BE2C (cell line): ENCODE measurements around the gene HASPIN.

Experiments used
- DNase-seq: peaks from one replicate; pipeline ENCODE4 v3.0.0-alpha.2; 2020
- H3K27me3 ChIP-seq: fragments of 250-450 bp; sonication (Bioruptor Pico); 2 replicates; pipeline ENCODE4 v1.5.1; 2020; ENCODE audit warnings: mild to moderate bottlenecking
- H3K36me3 ChIP-seq: fragments of 250-450 bp; sonication (Bioruptor Pico); 2 replicates; pipeline ENCODE4 v1.5.1; 2020; ENCODE audit warnings: mild to moderate bottlenecking
- H3K4me1 ChIP-seq: fragments of 250-450 bp; sonication (Bioruptor Pico); 2 replicates; pipeline ENCODE4 v1.5.1; 2020
- H3K4me3 ChIP-seq: 2 replicates; pipeline ENCODE4 v1.5.1; 2011; ENCODE audit warnings: low read depth, low read length
- H3K9me3 ChIP-seq: fragments of 250-450 bp; sonication (Bioruptor Pico); 2 replicates; pipeline ENCODE4 v1.5.1; 2020
- CTCF ChIP-seq: IDR thresholded peaks from 2 replicates; pipeline ENCODE4 v1.5.1; 2012; ENCODE audit warnings: mild to moderate bottlenecking, low read depth, low read length

HASPIN gene

GRCh38 chr17:3750296-3750695 lies 26.6 kb downstream of the HASPIN start:
- no peak for TF ChIP-seq CTCF
- no peak for DNase-seq
- no peaks in the 10 kb centered on the region for H3K9me3 ChIP-seq

GRCh38 chr17:3750926-3751325 lies 27.2 kb downstream of the HASPIN start:
- H3K36me3 ChIP-seq: no peaks in the 10 kb centered on the region
- no peaks in the 10 kb centered on the region for H3K9me3 ChIP-seq
- H3K4me3 ChIP-seq: no peak overlapping the region
- no peak for TF ChIP-seq CTCF
- DNase-seq: no peak
- H3K27me3 ChIP-seq: no peaks in the 10 kb centered on the region
- H3K4me1 ChIP-seq: no peaks in the 10 kb centered on the region

More at GRCh38 chr17:3750296-3750695, 26.6 kb downstream of the HASPIN start:
- no peak overlapping the region for H3K4me3 ChIP-seq
- no peaks in the 10 kb centered on the region for H3K36me3 ChIP-seq
- no peaks in the 10 kb centered on the region for H3K27me3 ChIP-seq
- no peaks in the 10 kb centered on the region for H3K4me1 ChIP-seq

GRCh38 chr17:3751836-3752235 lies 28.1 kb downstream of the HASPIN start:
- Histone ChIP-seq H3K4me1 (no peaks in the 10 kb centered on the region), H3K27me3 (no peaks in the 10 kb centered on the region), H3K9me3 (no peaks in the 10 kb centered on the region), H3K4me3 (no peak overlapping the region), H3K36me3 (no peaks in the 10 kb centered on the region)
- DNase-seq: no peak
- TF ChIP-seq CTCF: no peak

- Histone ChIP-seq H3K4me3 (no peak overlapping the region), H3K36me3 (no peaks in the 10 kb centered on the region), H3K4me1 (no peaks in the 10 kb centered on the region), H3K27me3 (no peaks in the 10 kb centered on the region), H3K9me3 (no peaks in the 10 kb centered on the region)
- no peak for TF ChIP-seq CTCF
- no peak for DNase-seq
Observed at GRCh38 chr17:3753624-3754023, 29.9 kb downstream of the HASPIN start.

- H3K9me3 ChIP-seq: no peaks in the 10 kb centered on the region
- no peaks in the 10 kb centered on the region for H3K4me1 ChIP-seq
- no peak for DNase-seq
- TF ChIP-seq CTCF: no peak
- no peaks in the 10 kb centered on the region for H3K36me3 ChIP-seq
- no peak overlapping the region for H3K4me3 ChIP-seq
- no peaks in the 10 kb centered on the region for H3K27me3 ChIP-seq
Observed at GRCh38 chr17:3754066-3754457, 30.4 kb downstream of the HASPIN start.

- H3K4me3 ChIP-seq: no peak overlapping the region
- TF ChIP-seq CTCF: no peak
- H3K4me1 ChIP-seq: no peaks in the 10 kb centered on the region
Observed at GRCh38 chr17:3754458-3755334, 31.0 kb downstream of the HASPIN start.

More at GRCh38 chr17:3754458-3755334, 31.0 kb downstream of the HASPIN start:
- Histone ChIP-seq H3K36me3 (no peaks in the 10 kb centered on the region), H3K27me3 (no peaks in the 10 kb centered on the region), H3K9me3 (no peaks in the 10 kb centered on the region)
- no peak for DNase-seq
